ENCODE data around the gene AP5S1. TPM values are rescaled to one million over a fixed set of nuclear protein-coding genes. Genes with fewer than 3 reads are reported as not detected.
A peak's percentile ranks its signal among the peaks of the same experiment; 100 is the strongest.

The AP5S1 gene
- total and polyA plus RNA-seq, 2 of the 13 experiments (the other 11 are each of a cell fraction or from before 2014, with no cell fraction given): 7.9 to 23.2 TPM

GRCh38 chr20:3781153-3781910, 39.0 kb upstream of the AP5S1 start, which contains the start of gene SPEF1 (continued):
- no peak for TF ChIP-seq ZNF383 (CRISPR knock-in tag; IDR thresholded peaks at IDR 0.05; ENCODE audit: borderline replicate concordance)
- peak; percentile 86; the same call in 1 of the 2 replicates for TF ChIP-seq ZNF275 (CRISPR knock-in tag; IDR thresholded peaks at IDR 0.05; ENCODE audit: borderline replicate concordance)
- no peak for TF ChIP-seq ZNF12 (CRISPR knock-in tag; IDR thresholded peaks at IDR 0.05)
- no peak for TF ChIP-seq MAFK (conservative IDR thresholded peaks at IDR 0.05 in 1 of 2, IDR thresholded peaks at IDR 0.05 in 1 of 2; ENCODE audit: low read length in 2 of 2)
- TF ChIP-seq RXRB (CRISPR knock-in tag; IDR thresholded peaks at IDR 0.05; ENCODE audit: borderline replicate concordance): peak; percentile 23; the same call in 1 of the 2 replicates
- TF ChIP-seq POLR2AphosphoS5 (IDR thresholded peaks at IDR 0.05; ENCODE audit: low read depth, low read length): no peak
- TF ChIP-seq ZNF333 (CRISPR knock-in tag; IDR thresholded peaks at IDR 0.05; ENCODE audit: borderline replicate concordance): peak; percentile 59
- TF ChIP-seq TEAD3 (CRISPR knock-in tag; optimal IDR thresholded peaks at IDR 0.05; ENCODE audit: borderline replicate concordance): peak; percentile 68
- peak; percentile 48; the same call in 1 of the 2 replicates for TF ChIP-seq THYN1 (CRISPR knock-in tag; IDR thresholded peaks at IDR 0.05; ENCODE audit: borderline replicate concordance, low read depth)
- no peak for TF ChIP-seq RNF2 (conservative IDR thresholded peaks at IDR 0.05; ENCODE audit: low read depth)
- TF ChIP-seq DRAP1 (CRISPR knock-in tag; IDR thresholded peaks at IDR 0.05): peak; percentile 38; the same call in 1 of the 2 replicates
- TF ChIP-seq DNMT3B (CRISPR knock-in tag; conservative IDR thresholded peaks at IDR 0.05): peak; percentile 85
- TF ChIP-seq NFATC3 (CRISPR knock-in tag; IDR thresholded peaks at IDR 0.05): no peak
- no peak for TF ChIP-seq ZFP36 (IDR thresholded peaks at IDR 0.05; ENCODE audit: borderline replicate concordance, low read depth, low read length, partially characterized antibody)
- TF ChIP-seq STAG1 (CRISPR knock-in tag; IDR thresholded peaks at IDR 0.05): peak; percentile 66
- TF ChIP-seq KDM5B (CRISPR knock-in tag; IDR thresholded peaks at IDR 0.05; ENCODE audit: borderline replicate concordance): peak; percentile 79; the same call in 1 of the 2 replicates
- no peak for TF ChIP-seq MAZ (IDR thresholded peaks at IDR 0.05; ENCODE audit: borderline replicate concordance, low read depth, low read length)
- 0 out of 2 replicates have a peak, but pooled peaks have one; percentile 7 for TF ChIP-seq MAZ (CRISPR knock-in tag; IDR thresholded peaks at IDR 0.05; ENCODE audit: low read depth)
- TF ChIP-seq ZEB1 (IDR thresholded peaks at IDR 0.05; ENCODE audit: insufficient replicate concordance, low read depth): peak; percentile 49
- TF ChIP-seq ARHGAP35 (CRISPR knock-in tag; IDR thresholded peaks at IDR 0.05; ENCODE audit: borderline replicate concordance): no peak
- peak; percentile 77; the same call in 1 of the 2 replicates for TF ChIP-seq NRL (CRISPR knock-in tag; IDR thresholded peaks at IDR 0.05; ENCODE audit: borderline replicate concordance)
- TF ChIP-seq MNT (IDR thresholded peaks at IDR 0.05): no peak
- TF ChIP-seq MLLT10 (CRISPR knock-in tag; IDR thresholded peaks at IDR 0.05): no peak

All from HepG2 (cell line).